M059J (cell line): ENCODE results near the gene SYNE2. TPM values are rescaled to one million over a fixed set of nuclear protein-coding genes. Genes with fewer than 3 reads are reported as not detected.
"Not testable (repeated sequence)": the region's sequence is repeated elsewhere in the genome, so short reads cannot be mapped to it uniquely, and the experiment has no call there.

Experiments
- DNase-seq: peaks from one replicate; pipeline ENCODE4 v3.0.0-alpha.2; 2012; ENCODE audit warnings: low read depth
- total RNA-seq: library from RNA; depleted of rRNA; stranded (reverse); fragments of >200 nt; shearing (Covaris generic); gene quantifications from 2 replicates; pipeline ENCODE4 v1.2.3, GENCODE V29; 2014

Gene SYNE2
- total RNA-seq, 1 experiment from 2014 or later: 20.2 TPM

DNA sequence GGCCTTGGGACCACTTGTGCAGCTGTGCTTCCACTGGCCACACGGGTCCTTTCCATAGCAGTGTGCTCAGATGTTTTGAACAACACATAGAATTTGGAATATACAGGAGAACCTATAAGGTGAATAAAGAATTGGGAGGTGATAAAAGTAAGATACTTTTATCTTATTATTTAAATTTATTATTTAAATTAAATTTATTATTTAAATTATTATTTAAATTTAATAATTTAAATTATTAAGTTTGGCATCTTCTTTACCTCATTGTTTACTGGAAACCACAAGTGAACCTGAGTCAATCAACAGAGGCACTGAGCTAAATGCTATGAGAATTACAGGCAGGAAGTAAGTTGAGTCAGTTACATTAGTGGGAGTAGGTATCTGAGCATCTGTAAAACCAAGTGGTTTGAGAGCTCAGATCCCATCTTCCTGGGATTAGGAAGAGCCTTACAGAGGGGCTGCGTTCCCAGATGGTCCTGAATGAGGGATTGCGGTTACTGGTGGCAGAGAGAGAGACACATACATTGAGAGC is 338.2 kb downstream of the SYNE2 start:
- peak; percentile 7 for DNase-seq

DNA sequence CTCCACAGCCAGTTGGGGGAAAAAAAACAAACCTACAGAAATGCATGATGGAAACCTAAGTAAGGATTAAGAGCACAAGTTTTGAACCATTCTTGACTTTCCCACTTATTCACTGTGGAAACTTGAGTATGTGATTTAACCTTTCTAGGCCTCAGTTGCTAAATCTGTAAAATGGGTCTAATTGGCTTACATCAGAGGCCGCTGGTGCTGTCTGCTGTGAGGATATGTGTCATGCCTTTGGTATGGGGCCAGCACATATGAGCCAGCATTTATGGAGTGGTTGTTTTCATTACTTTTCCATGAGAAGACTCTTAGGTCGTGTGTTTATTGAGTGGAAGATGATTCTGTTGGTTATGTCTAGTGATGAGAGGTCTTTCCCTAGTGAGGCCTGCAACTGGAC is 339.0 kb downstream of the SYNE2 start:
- peak; percentile 78 for DNase-seq

DNA sequence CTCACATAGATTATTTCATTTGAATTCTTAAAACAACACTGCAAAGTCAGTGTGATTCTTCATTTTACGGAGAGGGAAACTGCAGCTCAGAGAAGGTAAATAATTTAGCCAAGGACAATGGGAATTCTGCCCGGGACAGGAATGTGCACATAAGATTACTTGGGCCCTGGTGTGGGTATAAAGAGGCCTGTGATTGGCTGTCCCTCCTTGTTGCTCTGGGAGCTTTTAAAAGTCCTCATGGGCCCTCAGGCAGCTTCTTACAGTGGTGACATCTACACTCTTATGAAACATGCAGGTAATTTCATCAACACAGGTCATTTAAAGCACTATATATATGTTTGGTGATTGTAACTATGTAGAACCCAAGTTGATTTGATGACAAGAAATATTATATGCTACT is 341.0 kb downstream of the SYNE2 start:
- DNase-seq: peak; percentile 4

DNA sequence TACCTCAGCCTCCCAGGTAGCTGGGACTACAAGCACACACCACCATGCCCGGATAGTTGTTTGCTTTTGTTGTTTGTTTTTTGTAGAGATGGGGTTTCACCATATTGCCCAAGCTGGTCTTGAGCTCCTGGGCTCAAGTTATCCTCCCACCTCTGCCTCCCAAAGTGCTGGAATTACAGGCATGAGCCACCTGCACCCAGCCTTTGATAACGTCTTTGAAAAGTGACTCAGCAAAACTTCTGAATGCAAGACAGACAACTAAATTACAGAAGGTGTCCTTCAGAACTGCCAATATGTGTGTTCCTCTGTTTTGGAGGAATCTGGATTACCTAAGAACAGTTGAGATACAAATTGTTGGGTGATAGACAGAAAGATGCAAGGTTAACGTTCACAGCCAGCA is 341.6 kb downstream of the SYNE2 start:
- DNase-seq: no peak

DNA sequence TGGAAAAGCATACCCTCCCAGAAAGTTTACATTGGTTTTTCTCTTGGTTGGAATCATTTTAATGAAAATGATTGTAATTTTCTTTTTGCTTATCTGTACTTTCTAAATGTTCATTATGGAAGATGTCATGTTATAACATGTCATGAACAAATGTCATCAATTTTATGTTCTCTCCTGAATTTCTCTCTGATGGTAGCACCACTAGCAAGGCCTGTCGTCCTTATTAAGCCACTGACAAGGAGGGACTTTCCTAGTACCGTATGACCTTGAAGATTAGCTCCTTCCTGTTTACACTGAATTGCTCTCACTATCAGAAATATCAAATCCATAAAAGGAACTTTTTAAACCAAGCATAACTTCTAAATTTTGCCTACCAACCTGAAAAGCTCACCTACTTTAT is 342.4 kb downstream of the SYNE2 start:
- DNase-seq: no peak

DNA sequence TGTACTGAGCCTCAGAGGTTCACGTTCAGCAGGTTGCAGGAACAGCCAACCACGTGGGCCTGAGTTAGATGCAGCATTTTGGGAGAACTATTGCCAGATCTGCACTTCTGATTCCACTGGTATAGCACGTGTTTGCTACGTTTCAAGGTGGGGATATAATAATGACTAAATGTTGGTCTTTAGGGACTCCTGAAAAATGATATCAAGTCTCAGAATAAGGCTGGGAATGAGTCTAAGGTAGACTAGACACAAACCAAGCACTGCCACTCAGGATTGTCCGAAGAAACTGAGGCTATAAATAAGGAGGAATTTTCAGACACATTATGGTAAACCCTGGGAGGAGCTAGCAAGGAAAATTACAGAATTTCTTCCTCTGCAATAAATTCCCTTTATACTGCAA is 343.3 kb downstream of the SYNE2 start:
- no peak for DNase-seq

DNA sequence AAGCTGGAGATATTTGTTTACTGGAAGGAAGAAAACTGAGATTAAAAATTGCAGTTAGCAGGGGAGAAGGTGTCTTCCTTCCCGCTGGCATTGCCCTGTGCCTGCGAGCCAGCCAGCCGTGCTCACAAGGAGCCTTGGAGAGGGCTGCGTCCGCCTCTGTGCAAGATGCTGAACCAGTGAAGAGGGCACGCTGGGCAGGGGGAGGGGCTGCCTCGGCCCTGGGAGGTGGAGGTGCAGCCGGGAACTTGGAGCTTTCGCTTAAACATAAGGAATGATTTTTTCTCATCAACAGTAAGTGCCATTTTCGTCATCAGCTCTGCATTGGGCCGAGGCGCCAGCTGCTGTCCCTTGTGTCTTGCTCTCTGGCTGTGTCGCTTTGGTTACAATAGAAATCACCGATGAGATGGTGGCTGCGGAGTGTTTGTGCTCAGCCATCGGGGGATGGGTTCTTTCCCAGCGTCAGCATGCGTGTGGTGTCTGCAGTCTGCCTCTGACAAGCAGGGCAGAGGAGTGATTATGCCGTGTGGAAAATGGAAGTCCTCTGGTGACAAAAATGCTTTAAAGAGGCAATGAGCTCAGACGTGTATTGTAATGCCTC is 344.1 kb downstream of the SYNE2 start:
- DNase-seq: peak; percentile 37

DNA sequence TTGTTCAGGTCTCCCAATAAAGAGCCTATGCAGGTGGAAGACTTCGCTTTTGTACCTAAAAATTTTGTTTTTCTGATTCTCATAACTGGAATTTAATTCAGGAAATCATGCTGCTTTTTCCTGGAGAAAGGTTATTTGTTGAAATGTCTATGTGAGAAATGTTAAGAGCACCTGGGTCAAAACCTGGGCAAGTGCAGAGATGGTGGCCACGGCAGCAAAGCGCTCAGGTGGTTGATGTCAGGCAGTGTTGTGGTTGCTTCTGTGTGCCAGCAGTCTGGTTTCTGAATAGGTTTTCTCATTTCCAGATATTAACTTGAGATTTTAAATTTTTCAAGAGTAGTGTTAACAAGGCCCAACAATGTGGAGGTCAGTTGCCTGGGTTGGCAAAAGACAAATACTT is 345.2 kb downstream of the SYNE2 start:
- no peak for DNase-seq

DNA sequence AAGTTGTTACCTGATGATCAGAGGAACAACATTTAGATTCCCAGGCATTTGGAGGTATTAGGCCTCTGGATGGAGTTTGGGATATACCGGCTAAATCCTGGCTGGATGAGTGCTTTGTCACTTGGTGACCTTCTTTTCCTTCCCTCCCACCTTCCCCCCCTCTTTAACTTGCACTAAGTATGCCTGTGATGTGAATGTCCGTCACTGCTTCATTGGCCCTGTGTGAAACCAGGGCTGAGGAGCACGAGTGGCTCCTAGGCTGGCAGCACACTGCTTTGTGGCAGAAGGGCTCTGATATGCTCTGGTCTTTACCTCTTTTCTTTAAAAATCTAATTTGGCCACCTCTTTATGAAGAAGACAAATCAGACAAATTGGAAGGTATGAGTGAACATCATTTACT is 345.7 kb downstream of the SYNE2 start:
- no peak for DNase-seq

DNA sequence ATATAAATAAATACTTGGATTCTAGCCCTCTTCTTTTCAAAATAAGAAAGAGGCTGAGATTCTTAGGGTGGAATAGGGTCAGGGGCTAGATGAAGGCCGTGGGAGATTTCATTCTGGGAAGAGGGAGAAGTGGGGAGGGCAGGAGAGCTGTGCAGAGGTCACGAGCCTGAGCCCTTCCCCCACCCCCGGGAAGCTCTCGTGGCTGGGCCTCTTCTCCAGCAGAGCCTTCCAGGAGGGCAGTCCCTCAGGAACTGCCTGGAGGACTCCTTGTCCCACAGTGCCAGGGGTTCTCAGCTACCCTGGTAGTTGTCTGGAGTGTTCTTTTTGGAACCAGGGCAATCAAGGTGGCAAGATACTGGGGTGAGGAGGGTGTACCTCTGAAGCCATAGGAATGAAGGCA is 347.4 kb downstream of the SYNE2 start:
- no peak for DNase-seq

DNA sequence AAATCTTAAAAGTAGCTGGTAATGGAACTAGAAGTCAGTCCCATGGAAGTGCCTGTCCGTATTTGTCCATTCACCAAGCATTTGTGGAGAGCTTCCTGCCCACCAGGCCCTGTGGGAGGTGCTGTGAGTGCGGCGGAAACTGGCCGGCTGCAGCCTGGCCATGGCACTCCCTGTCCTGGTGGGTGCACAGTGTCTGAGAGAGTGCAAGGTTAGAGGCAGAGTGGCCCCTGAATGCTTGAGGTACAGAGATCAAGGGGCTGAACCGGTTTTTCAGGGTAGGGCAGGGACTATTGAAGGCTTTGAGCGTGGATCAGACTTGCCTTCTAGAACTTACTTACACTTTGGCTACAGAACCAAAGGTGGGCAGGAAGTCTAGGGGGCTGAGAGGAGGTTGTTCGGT is 348.5 kb downstream of the SYNE2 start:
- no peak for DNase-seq

DNA sequence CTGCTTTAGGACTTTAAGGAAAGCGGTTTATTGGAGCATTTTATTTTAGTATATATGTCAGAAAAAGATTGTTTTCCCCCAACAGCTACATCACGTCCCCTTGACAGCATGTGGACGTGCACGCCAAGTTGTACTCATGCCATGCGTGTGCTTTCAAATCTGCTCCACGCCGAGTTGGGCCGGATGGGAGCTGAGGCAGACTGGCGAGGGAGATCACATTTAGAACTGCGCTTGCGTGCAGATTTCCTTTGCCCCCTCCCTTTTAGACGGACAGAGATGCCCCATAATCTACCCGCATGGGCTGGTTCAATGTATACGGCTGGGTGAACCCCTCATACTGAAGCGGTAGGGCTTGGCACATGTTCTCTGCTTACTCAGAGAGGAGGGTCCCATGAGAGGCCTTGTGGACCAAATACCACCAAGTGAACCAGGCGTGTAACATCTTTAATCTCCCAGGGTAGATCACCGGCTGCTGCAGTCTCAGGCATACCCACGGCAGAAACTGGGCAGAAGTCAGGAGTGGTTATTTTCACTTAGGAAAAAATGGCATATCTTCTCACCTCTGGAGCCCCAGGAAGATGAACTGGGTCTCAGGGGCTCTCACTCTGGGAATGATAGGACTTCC is 349.2 kb downstream of the SYNE2 start:
- DNase-seq: no peak

DNA sequence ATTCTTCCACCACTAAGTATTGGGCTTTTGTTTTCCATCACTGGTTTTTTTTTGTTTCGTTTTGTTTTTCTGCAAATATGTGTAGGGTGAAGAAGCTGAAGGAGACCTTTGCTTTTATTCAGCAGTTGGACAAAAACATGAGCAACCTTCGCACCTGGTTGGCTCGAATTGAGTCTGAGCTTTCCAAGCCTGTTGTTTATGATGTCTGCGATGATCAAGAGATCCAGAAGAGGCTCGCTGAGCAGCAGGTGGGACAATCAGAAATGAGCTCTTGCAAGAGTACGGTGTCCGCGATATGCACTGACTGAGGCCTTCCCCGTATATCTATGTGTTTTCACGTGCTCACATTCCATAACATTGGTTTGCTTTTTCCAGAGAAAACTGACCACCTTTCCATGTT is 349.9 kb downstream of the SYNE2 start:
- DNase-seq: no peak

DNA sequence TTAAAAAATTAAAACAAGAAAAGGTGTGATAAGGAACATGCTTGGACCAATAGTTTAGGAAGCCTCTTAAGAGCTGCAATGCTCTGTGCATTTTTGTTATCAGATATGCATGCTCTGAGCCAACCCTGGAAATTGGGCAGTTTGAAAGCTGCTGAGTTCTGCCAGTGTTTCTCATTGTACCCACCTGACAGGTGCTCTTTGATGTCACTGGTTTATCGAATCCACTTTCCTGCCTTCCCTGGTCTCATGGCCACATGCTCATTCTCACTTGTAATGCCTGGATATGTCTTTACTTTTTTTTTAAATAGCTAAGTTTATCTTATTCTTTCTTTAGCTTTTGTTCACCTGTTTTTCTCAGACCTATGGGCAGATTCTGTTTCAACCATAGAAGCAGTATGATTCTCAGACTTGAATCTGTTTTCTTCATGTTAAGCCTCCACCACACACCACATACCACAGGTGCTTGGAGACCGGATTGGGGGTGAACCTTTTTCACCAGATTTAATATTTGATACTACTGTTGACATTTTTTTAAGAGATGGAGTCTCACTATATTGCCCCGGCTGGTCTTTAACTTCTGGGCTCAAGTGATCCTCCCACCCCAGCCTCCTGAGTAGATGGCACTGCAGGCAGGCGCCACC is 350.7 kb downstream of the SYNE2 start:
- DNase-seq: no peak

DNA sequence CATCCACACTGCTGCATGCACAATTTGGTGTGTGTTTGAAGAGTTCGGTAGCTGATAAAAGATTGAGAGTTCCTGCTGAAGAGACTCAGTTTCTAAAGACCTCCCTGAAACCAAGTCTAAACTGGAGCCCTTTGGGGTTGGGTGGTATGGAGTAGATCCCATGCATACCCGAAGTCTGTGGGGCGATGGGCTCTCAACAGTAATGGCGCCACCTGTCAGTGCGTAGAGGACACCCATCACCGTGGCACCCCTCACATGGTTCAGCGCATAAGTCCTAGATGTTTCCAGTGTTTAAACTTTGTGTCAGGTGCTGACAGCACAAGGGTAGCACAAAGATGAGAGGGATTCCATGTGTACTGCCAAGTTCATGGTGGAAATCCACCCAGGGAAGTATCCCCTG is 355.5 kb downstream of the SYNE2 start:
- no peak for DNase-seq

DNA sequence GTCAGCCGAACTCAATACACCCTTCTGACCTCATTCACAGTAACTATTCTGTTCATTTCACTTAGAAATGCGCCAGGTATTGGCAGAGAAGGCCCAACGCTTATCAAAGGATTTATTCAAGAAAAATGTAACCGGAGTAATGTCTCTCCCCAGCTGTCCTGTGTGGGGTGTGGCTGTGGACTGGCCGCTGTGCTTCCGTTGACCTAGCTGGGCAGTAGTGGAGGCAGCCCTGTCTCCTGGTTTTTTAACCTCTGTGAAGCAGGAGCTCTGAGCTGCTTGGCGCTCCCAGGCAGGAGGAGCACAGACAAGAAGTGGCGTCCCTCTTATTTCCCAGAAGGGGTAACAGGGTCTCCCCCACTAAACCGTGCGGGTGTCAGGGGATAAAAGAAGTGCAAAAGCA is 356.2 kb downstream of the SYNE2 start:
- no peak for DNase-seq

DNA sequence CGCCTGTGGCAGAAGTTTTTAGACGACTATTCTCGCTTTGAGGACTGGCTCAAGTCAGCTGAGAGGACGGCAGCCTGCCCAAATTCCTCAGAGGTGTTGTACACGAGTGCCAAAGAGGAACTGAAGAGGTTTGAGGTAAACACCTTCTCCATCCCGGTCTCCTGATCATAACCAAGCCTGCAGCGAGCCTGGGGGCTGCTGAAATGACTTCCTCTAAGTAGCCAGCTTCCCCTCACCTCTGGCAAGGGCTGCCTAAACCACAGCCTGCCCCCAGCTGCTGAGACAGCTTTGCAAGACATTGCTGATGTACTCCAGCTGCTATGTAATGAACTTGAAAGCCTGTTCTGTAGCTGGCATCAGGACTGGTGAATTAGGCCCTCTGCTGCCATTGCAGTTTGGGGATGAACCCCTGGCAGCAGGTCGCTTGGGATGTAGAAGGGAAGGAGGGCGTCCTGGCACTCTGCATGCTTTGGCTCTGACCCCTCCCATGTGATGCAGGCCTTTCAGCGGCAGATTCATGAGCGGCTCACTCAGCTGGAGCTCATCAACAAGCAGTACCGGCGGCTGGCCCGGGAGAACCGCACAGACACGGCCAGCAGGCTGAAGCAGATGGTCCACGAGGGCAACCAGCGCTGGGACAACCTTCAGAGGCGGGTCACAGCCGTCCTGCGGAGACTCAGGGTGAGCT is 356.8 kb downstream of the SYNE2 start:
- no peak for DNase-seq

DNA sequence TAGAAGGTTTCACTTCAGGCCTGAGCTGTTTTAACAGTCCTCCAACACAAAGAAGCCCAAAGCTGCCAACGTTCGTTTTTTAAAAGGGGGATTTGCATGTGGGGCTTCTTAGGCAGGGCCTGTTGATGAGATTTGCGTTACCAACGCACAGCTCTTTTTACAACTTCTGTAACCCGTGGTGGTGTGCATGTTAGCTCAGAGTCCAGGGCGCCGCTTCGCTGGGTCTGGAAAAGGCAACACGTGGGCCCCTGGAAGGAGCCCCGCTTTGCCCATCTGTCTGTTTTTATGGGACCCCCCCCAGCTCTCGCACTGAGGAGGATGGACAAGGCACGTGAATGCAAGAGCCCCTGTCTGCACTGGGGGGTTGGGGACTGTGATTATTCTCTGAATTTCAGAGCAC is 357.4 kb downstream of the SYNE2 start:
- no peak for DNase-seq

DNA sequence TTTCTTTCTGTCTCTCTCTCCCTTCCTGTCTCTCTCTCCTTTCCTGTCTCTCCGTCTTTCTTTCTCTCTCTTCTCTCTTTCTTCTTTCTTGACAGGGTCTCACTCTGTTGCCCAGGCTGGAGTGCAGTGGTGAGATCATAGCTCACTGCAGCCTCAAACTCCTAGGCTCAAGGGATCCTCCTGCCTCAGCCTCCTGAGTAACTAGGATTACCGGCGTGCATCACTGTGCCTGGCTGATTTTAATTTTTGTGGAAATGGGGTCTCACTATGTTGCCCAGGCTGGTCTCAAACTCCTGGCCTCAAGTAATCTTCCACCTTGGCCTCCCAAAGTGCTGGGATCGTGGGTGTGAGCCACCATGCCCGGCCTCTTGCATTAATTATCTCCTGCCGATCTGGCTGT is 358.1 kb downstream of the SYNE2 start:
- not testable (repeated sequence) for DNase-seq

DNA sequence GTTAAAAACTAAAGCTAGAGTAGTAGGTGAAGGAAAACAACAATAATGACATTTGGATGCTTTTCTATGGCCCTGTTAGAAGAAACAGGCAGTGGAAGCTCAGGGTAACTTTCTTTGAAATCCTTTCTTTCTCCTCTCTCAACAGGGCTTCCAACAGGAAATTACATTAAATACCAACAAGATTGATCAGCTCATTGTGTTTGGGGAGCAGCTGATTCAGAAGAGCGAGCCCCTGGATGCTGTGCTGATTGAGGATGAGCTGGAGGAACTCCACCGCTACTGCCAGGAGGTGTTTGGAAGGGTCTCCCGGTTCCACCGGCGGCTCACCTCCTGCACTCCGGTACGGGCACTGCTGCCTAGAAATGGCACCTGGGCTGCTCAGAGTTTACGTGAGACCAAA is 359.9 kb downstream of the SYNE2 start:
- no peak for DNase-seq

DNA sequence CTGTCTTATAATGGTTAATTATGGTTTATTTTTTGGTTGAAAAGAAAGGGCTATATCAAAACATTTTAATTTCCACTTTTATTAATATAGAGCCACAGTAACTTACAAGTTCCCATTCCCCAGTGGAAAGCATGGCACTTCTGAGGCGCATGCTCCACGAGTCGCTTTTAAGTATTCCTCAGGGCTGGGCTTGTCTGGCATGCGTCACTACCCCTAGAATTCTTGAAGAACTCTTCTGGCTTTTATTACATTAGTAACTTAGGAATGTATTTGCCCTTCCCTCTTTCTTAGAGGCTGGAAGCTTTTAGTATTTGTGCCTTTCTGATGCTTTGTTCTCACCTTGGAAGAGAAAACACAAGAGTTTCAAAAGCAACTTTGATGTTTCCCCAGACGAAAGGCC is 360.3 kb downstream of the SYNE2 start:
- DNase-seq: no peak

DNA sequence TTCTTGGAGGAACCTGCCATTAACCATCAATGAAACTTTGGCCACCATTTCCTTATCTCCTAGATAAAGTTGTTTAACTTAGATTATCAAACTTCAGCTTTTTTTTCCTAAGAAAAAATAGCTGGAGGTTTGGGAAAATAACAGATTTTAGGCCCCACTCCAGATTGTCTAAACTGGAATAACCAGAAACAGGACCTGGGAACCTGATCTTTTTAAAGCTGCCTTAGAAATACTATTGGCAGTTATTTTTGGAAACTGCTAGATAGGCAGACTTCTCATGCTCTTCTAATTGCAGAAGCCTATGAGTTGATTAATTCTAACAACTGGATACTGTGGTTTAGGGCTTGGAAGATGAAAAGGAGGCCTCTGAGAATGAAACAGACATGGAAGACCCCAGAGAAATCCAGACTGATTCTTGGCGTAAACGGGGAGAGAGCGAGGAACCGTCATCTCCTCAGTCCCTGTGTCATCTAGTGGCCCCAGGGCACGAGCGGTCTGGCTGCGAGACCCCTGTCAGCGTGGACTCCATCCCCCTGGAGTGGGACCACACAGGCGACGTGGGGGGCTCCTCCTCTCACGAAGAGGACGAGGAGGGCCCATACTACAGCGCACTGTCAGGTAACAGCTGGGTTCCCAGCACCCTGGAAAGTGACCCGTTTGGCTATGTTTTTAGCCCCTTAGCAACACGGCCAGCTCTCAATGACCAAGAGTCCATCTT is 361.2 kb downstream of the SYNE2 start:
- no peak for DNase-seq
